ENCODE results near the gene ZNF764. TPM values are rescaled to one million over a fixed set of nuclear protein-coding genes. Genes with fewer than 3 reads are reported as not detected.

Gene ZNF764
- polyA plus RNA-seq, 1 donor: 9.6 TPM

GRCh38 chr16:30569746-30570635, 11.8 kb upstream of the ZNF764 start:
- DNase-seq: no peak

GRCh38 chr16:30569281-30569680, 11.1 kb upstream of the ZNF764 start:
- DNase-seq: no peak

GRCh38 chr16:30567991-30568638, 9.9 kb upstream of the ZNF764 start:
- no peak for DNase-seq

- DNase-seq: no peak
Observed at GRCh38 chr16:30567160-30567990, 9.2 kb upstream of the ZNF764 start.

- DNase-seq: no peak
Observed at GRCh38 chr16:30566531-30566930, 8.4 kb upstream of the ZNF764 start.

- no peak for DNase-seq
Observed at GRCh38 chr16:30565984-30566383, 7.8 kb upstream of the ZNF764 start.

- no peak for DNase-seq
Observed at GRCh38 chr16:30565526-30565925, 7.4 kb upstream of the ZNF764 start.

GRCh38 chr16:30562021-30562420, 3.8 kb upstream of the ZNF764 start:
- DNase-seq: no peak

- no peak for DNase-seq
Observed at GRCh38 chr16:30561089-30561816, 3.1 kb upstream of the ZNF764 start.

GRCh38 chr16:30559690-30560089, 1.5 kb upstream of the ZNF764 start:
- no peak for DNase-seq

GRCh38 chr16:30558789-30559377, 709 bp upstream of the ZNF764 start:
- no peak for DNase-seq

- no peak for DNase-seq
Observed at GRCh38 chr16:30557707-30557956, 542 bp downstream of the ZNF764 start.

- DNase-seq: no peak
Observed at GRCh38 chr16:30556125-30556473, 2.1 kb downstream of the ZNF764 start.

GRCh38 chr16:30555315-30556124, 2.7 kb downstream of the ZNF764 start:
- DNase-seq: no peak

- no peak for DNase-seq
Observed at GRCh38 chr16:30554557-30555314, 3.4 kb downstream of the ZNF764 start.

- no peak for DNase-seq
Observed at GRCh38 chr16:30553393-30553899, 4.7 kb downstream of the ZNF764 start.

GRCh38 chr16:30552956-30553355, 5.2 kb downstream of the ZNF764 start:
- DNase-seq: no peak

GRCh38 chr16:30551781-30552180, 6.4 kb downstream of the ZNF764 start:
- DNase-seq: no peak

- no peak for DNase-seq
Observed at GRCh38 chr16:30548416-30549253, 9.5 kb downstream of the ZNF764 start.

- no peak for DNase-seq
Observed at GRCh38 chr16:30546115-30546514, 12.1 kb downstream of the ZNF764 start.
